DND-41 (cell line): Measurements from ENCODE around the gene MND1.

Source experiments
- ATAC-seq: fragments of 200-7000 bp; cut with Tn5 transposase; 3 replicates; pipeline ENCODE4 v1.9.1; 2021; ENCODE audit warnings: low read depth; ENCODE audit not compliant: insufficient read depth
- DNase-seq: peaks from one replicate; pipeline ENCODE4 v3.0.0-alpha.2; 2020
- H2AFZ ChIP-seq: 2 replicates; pipeline ENCODE4 v1.6.0; 2012; ENCODE audit warnings: low read depth, low read length
- H3K27ac ChIP-seq: 2 replicates; pipeline ENCODE4 v1.5.1; 2012; ENCODE audit warnings: low read length, inconsistent platforms
- H3K27me3 ChIP-seq: fragments of 200-600 bp; sonication (generic); 2 replicates; pipeline ENCODE4 v1.6.0; 2012; ENCODE audit warnings: low read length, mild to moderate bottlenecking, inconsistent platforms; ENCODE audit not compliant: insufficient read depth, poor library complexity
- H3K36me3 ChIP-seq: 2 replicates; pipeline ENCODE4 v1.5.1; 2012; ENCODE audit warnings: low read length, inconsistent platforms; ENCODE audit not compliant: insufficient read depth
- H3K4me1 ChIP-seq: 2 replicates; pipeline ENCODE4 v1.5.1; 2012; ENCODE audit warnings: mild to moderate bottlenecking, low read length; ENCODE audit not compliant: insufficient read depth
- H3K4me2 ChIP-seq: 2 replicates; pipeline ENCODE4 v1.6.0; 2012; ENCODE audit warnings: mild to moderate bottlenecking, moderate library complexity, low read length, inconsistent platforms; ENCODE audit not compliant: insufficient read depth
- H3K4me3 ChIP-seq, 2 experiments: fragments of 200-600 bp in 1 of 2; shearing (Covaris generic) in 1 of 2; 2 replicates each; pipeline ENCODE4 v1.5.1; 2012 to 2016; ENCODE audit warnings: inconsistent platforms in 2 of 2, low read length in 2 of 2, mild to moderate bottlenecking in 2 of 2, low read depth in 1 of 2, moderate library complexity in 1 of 2
- H3K79me2 ChIP-seq: 2 replicates; pipeline ENCODE4 v1.6.0; 2012; ENCODE audit warnings: low read length, inconsistent platforms; ENCODE audit not compliant: insufficient read depth
- H3K9ac ChIP-seq: 2 replicates; pipeline ENCODE4 v1.6.0; 2012; ENCODE audit warnings: low read depth, mild to moderate bottlenecking, inconsistent platforms, low read length, moderate library complexity
- H3K9me3 ChIP-seq: 2 replicates; pipeline ENCODE4 v1.5.1; 2012; ENCODE audit warnings: low read length, moderate library complexity, mild to moderate bottlenecking, inconsistent platforms; ENCODE audit not compliant: insufficient read depth, severe bottlenecking
- H4K20me1 ChIP-seq: 2 replicates; pipeline ENCODE4 v1.6.0; 2012; ENCODE audit warnings: low read length; ENCODE audit not compliant: insufficient read depth
- CTCF ChIP-seq: IDR thresholded peaks from 2 replicates; pipeline ENCODE4 v1.5.1; 2012; ENCODE audit warnings: borderline replicate concordance, low read length, moderate library complexity, mild to moderate bottlenecking; ENCODE audit not compliant: poor library complexity, severe bottlenecking; ENCODE audit errors: extremely low read depth
- EZH2 ChIP-seq: IDR thresholded peaks from 3 replicates; pipeline ENCODE4 v1.6.1; 2012; ENCODE audit warnings: borderline replicate concordance, low read depth, mild to moderate bottlenecking, moderate library complexity, low read length, inconsistent platforms; ENCODE audit not compliant: severe bottlenecking

Gene MND1

GRCh38 chr4:153387981-153388380 lies 43.5 kb downstream of the MND1 start:
- Histone ChIP-seq H3K9me3 (no peaks in the 10 kb centered on the region), H3K36me3 (peaks cover 64% of the 10 kb centered on the region), H3K27me3 (no peaks in the 10 kb centered on the region), H3K27ac (no peak overlapping the region; the same call in 1 of the 2 replicates), H2AFZ (no peak overlapping the region), H4K20me1 (no peaks in the 10 kb centered on the region), H3K4me2 (no peak overlapping the region), H3K9ac (no peak overlapping the region), H3K79me2 (peaks cover 58% of the 10 kb centered on the region), H3K4me1 (peaks cover 9% of the 10 kb centered on the region; the same call in 1 of the 2 replicates), H3K4me3 (no peak overlapping the region)
- TF ChIP-seq CTCF (no peak), EZH2 (no peak)
- no peak for ATAC-seq
- no peak for DNase-seq

- Histone ChIP-seq H3K4me1 (no peaks in the 10 kb centered on the region), H3K27ac (peak overlapping the region; percentile 30; the same call in 1 of the 2 replicates), H3K36me3 (peaks cover 68% of the 10 kb centered on the region), H3K4me2 (no peak overlapping the region), H3K79me2 (peaks cover 41% of the 10 kb centered on the region), H4K20me1 (no peaks in the 10 kb centered on the region), H2AFZ (no peak overlapping the region), H3K9me3 (no peaks in the 10 kb centered on the region), H3K27me3 (no peaks in the 10 kb centered on the region), H3K9ac (no peak overlapping the region), H3K4me3 (no peak overlapping the region)
- TF ChIP-seq EZH2 (no peak), CTCF (no peak)
- DNase-seq, result no peak
- no peak for ATAC-seq
These were observed 48.9 kb downstream of the MND1 start for GRCh38 chr4:153393397-153393796.

GRCh38 chr4:153394945-153395344 lies 50.5 kb downstream of the MND1 start:
- ATAC-seq (no peak), DNase-seq (no peak)
- no peaks in the 10 kb centered on the region for H3K4me1 ChIP-seq
- peaks cover 37% of the 10 kb centered on the region for H3K79me2 ChIP-seq
- H3K9ac ChIP-seq, result no peak overlapping the region
- no peaks in the 10 kb centered on the region for H4K20me1 ChIP-seq
- TF ChIP-seq CTCF (no peak), EZH2 (no peak)
- H3K27ac ChIP-seq, result peak overlapping the region; percentile 19; the same call in 1 of the 2 replicates
- no peak overlapping the region for H2AFZ ChIP-seq
- peaks cover 77% of the 10 kb centered on the region for H3K36me3 ChIP-seq
- no peak overlapping the region for H3K4me3 ChIP-seq
- H3K27me3 ChIP-seq, result no peaks in the 10 kb centered on the region
- H3K4me2 ChIP-seq, result no peak overlapping the region
- H3K9me3 ChIP-seq, result no peaks in the 10 kb centered on the region

- Histone ChIP-seq H3K79me2 (peaks cover 13% of the 10 kb centered on the region; the same call in 1 of the 2 replicates), H4K20me1 (no peaks in the 10 kb centered on the region), H3K9ac (no peak overlapping the region), H3K9me3 (no peaks in the 10 kb centered on the region), H3K27ac (peak overlapping the region; percentile 11; the same call in 1 of the 2 replicates), H2AFZ (no peak overlapping the region), H3K4me3 (no peak overlapping the region), H3K36me3 (peaks cover 88% of the 10 kb centered on the region), H3K4me1 (no peaks in the 10 kb centered on the region), H3K4me2 (no peak overlapping the region), H3K27me3 (no peaks in the 10 kb centered on the region)
- DNase-seq (no peak), ATAC-seq (no peak)
- TF ChIP-seq CTCF, result no peak
- TF ChIP-seq EZH2, result no peak
These were observed 54.2 kb downstream of the MND1 start for GRCh38 chr4:153398713-153399112.
